HCT116 (cell line): ENCODE measurements around the gene PIP4P1. TPM values are rescaled to one million over a fixed set of nuclear protein-coding genes. Genes with fewer than 3 reads are reported as not detected.

Experiments
- CTCF ChIP-seq, 3 experiments: fragments of 200-600 bp in 1 of 3; sonication (generic) in 1 of 3; IDR thresholded peaks in 2 of 3; conservative IDR thresholded peaks in 1 of 3; 2 replicates each; pipeline ENCODE4 v1.5.1; 2012 to 2017; ENCODE audit warnings: low read depth in 2 of 3, low read length in 2 of 3, antibody characterized with exemption in 1 of 3, borderline replicate concordance in 1 of 3, control low read depth in 1 of 3, mild to moderate bottlenecking in 1 of 3, mixed read lengths in 1 of 3, mixed run types in 1 of 3, moderate library complexity in 1 of 3; ENCODE audit not compliant: insufficient read depth in 1 of 3
- ELF1 ChIP-seq: IDR thresholded peaks from 2 replicates; pipeline ENCODE4 v1.6.1; 2012; ENCODE audit warnings: low read depth, borderline replicate concordance
- EZH2phosphoT487 ChIP-seq: fragments of 200-600 bp; IDR thresholded peaks from 2 replicates; pipeline ENCODE4 v1.6.1; 2018; ENCODE audit warnings: antibody characterized with exemption, borderline replicate concordance
- FOSL1 ChIP-seq: IDR thresholded peaks from 2 replicates; pipeline ENCODE4 v1.6.1; 2012; ENCODE audit warnings: low read depth
- REST ChIP-seq: IDR thresholded peaks from 2 replicates; pipeline ENCODE4 v1.6.1; 2012; ENCODE audit warnings: low read depth
- SP1 ChIP-seq: IDR thresholded peaks from 2 replicates; pipeline ENCODE4 v1.6.1; 2012; ENCODE audit warnings: low read depth
- TCF7L2 ChIP-seq: IDR thresholded peaks from 2 replicates; pipeline ENCODE4 v1.7.0; 2011; ENCODE audit warnings: borderline replicate concordance, inconsistent platforms; ENCODE audit not compliant: insufficient read depth, insufficient read length; ENCODE audit errors: extremely low read depth
- ZBTB33 ChIP-seq: IDR thresholded peaks from 2 replicates; pipeline ENCODE4 v1.6.1; 2011; ENCODE audit warnings: mild to moderate bottlenecking, low read length, moderate library complexity; ENCODE audit not compliant: insufficient replicate concordance; ENCODE audit errors: extremely low read depth
- total RNA-seq: library from RNA; stranded (reverse); gene quantifications from one replicate; pipeline ENCODE4 v1.2.1, GENCODE V29; 2021; ENCODE audit not compliant: unreplicated experiment

The PIP4P1 gene
- total RNA-seq, 1 experiment from 2014 or later = 35.4 TPM

GRCh38 chr14:20469890-20470602 is 8.8 kb upstream of the PIP4P1 start (continued):
- TF ChIP-seq CTCF (IDR thresholded peaks at IDR 0.05 in 2 of 3, conservative IDR thresholded peaks at IDR 0.05 in 1 of 3; ENCODE audit: borderline replicate concordance in 1 of 3, insufficient read depth in 1 of 3, low read depth in 2 of 3, low read length in 2 of 3) = no peak
- no peak for TF ChIP-seq TCF7L2
- no peak for TF ChIP-seq REST
- TF ChIP-seq ZBTB33 = no peak
- TF ChIP-seq ELF1 = no peak; the same call in none of the 2 replicates
- TF ChIP-seq SP1 = no peak
- no peak for TF ChIP-seq FOSL1
- no peak for TF ChIP-seq EZH2phosphoT487
